GM06990 (cell line): ENCODE data around the gene ANO7.

Source experiments
- DNase-seq: peaks from one replicate; pipeline ENCODE4 v3.0.0-alpha.2; 2011; ENCODE audit not compliant: insufficient read length; ENCODE audit errors: extremely low read depth
- H3K27me3 ChIP-seq: replicated peaks from 2 replicates; pipeline ENCODE4 v1.6.0; 2011; ENCODE audit warnings: low read length; ENCODE audit not compliant: control insufficient read depth, insufficient read depth
- H3K36me3 ChIP-seq: 2 replicates; pipeline ENCODE4 v1.5.1; 2011; ENCODE audit warnings: low read length; ENCODE audit not compliant: control insufficient read depth, insufficient read depth
- H3K4me3 ChIP-seq: replicated peaks from 2 replicates; pipeline ENCODE4 v1.5.1; 2011; ENCODE audit warnings: low read depth, mild to moderate bottlenecking, control low read depth, low read length
- CTCF ChIP-seq: IDR thresholded peaks from 2 replicates; pipeline ENCODE4 v1.5.1; 2011; ENCODE audit warnings: low read length, control low read depth, mild to moderate bottlenecking, inconsistent platforms; ENCODE audit not compliant: insufficient read depth, poor library complexity, severe bottlenecking

Gene ANO7

GRCh38 chr2:241207641-241208040, 19.2 kb downstream of the ANO7 start:
- Histone ChIP-seq H3K27me3 (no peaks in the 10 kb centered on the region), H3K4me3 (no peak overlapping the region), H3K36me3 (no peaks in the 10 kb centered on the region)
- TF ChIP-seq CTCF = no peak
- no peak for DNase-seq

- no peaks in the 10 kb centered on the region for H3K36me3 ChIP-seq
- H3K27me3 ChIP-seq = no peaks in the 10 kb centered on the region
- H3K4me3 ChIP-seq = no peak overlapping the region
- no peak for TF ChIP-seq CTCF
- no peak for DNase-seq
These were observed 19.6 kb downstream of the ANO7 start for GRCh38 chr2:241208058-241208457.

GRCh38 chr2:241209271-241209670, 20.8 kb downstream of the ANO7 start:
- Histone ChIP-seq H3K27me3 (no peaks in the 10 kb centered on the region), H3K36me3 (no peaks in the 10 kb centered on the region), H3K4me3 (no peak overlapping the region)
- TF ChIP-seq CTCF = no peak
- no peak for DNase-seq

- no peak overlapping the region for H3K4me3 ChIP-seq
These were observed 22.8 kb downstream of the ANO7 start for GRCh38 chr2:241211276-241211675.

GRCh38 chr2:241213041-241213440, 24.6 kb downstream of the ANO7 start:
- no peaks in the 10 kb centered on the region for H3K36me3 ChIP-seq
- no peak for TF ChIP-seq CTCF
- H3K4me3 ChIP-seq = no peak overlapping the region
- DNase-seq = no peak
- no peaks in the 10 kb centered on the region for H3K27me3 ChIP-seq

More at GRCh38 chr2:241211276-241211675, 22.8 kb downstream of the ANO7 start:
- no peak for DNase-seq
- no peaks in the 10 kb centered on the region for H3K36me3 ChIP-seq
- no peaks in the 10 kb centered on the region for H3K27me3 ChIP-seq
- TF ChIP-seq CTCF = no peak

- Histone ChIP-seq H3K36me3 (no peaks in the 10 kb centered on the region), H3K27me3 (no peaks in the 10 kb centered on the region), H3K4me3 (no peak overlapping the region)
- DNase-seq = no peak
- no peak for TF ChIP-seq CTCF
These were observed 25.1 kb downstream of the ANO7 start for GRCh38 chr2:241213567-241213966.
